OCI-LY3 (cell line): ENCODE measurements around the gene SNX2.

Experiments
- CTCF ChIP-seq: fragments of 200-600, 300-600 bp; sonication (generic); IDR thresholded peaks from 2 replicates; pipeline ENCODE4 v1.5.1; 2014; ENCODE audit warnings: antibody characterized with exemption, low read length, low read depth
- EZH2phosphoT487 ChIP-seq: fragments of 200-600 bp; shearing (Covaris generic); IDR thresholded peaks from 2 replicates; pipeline ENCODE4 v1.6.1; 2018; ENCODE audit warnings: antibody characterized with exemption, mixed run types, low read depth

GRCh38 chr5:122849771-122850170 is 74.9 kb downstream of the SNX2 start:
- TF ChIP-seq CTCF, result no peak
- no peak for TF ChIP-seq EZH2phosphoT487
